ENCODE measurements around the gene OR10J1.
"Not testable (repeated sequence)": the region's sequence is repeated elsewhere in the genome, so short reads cannot be mapped to it uniquely, and the experiment has no call there.

OR10J1 gene, protein sequence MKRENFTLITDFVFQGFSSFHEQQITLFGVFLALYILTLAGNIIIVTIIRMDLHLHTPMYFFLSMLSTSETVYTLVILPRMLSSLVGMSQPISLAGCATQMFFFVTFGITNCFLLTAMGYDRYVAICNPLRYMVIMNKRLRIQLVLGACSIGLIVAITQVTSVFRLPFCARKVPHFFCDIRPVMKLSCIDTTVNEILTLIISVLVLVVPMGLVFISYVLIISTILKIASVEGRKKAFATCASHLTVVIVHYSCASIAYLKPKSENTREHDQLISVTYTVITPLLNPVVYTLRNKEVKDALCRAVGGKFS

DNA sequence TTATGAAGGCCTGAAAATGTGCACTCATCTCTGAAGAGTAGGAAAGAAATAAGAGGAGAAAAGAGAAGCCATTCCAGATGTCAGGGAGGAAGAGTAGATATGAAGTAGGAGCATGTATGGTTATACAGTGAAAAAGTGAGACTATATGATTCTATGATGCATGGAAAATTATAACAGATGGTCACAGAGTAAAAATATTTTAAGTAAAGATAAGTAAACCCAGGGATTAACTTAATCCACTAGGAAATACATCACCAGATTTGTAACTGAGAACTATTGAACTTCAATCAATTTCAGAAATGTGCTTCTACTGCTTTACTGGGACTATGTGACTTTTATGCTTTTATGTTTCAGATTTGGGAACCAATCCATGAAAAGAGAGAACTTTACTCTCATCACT, at the start of gene OR10J1:
TSS of gene OR10J1 (plus strand) at position 301 of the 400 bp plus-strand sequence. CDS start at position 371, 70 bp downstream.
- DNase-seq = no peak

DNA sequence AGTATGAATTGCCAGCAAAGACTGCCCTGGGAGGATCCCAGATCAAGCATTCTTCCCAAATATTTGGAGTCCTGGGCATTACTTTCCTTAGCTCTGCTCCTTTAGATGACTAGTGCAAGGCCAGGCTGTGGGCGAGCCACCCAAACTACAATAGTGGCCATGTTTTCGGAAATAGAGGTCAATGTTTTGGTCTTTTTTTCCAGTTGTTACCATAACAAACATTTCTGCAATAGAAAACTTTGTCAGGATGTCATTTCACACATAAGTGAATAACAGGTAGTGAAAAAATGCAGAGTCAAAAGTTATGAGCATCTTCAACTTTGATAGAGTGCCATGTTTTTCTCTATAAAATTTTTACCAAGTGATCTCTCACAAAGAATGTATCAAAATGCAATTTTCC, 32.7 kb upstream of the OR10J1 start:
- DNase-seq = no peak

DNA sequence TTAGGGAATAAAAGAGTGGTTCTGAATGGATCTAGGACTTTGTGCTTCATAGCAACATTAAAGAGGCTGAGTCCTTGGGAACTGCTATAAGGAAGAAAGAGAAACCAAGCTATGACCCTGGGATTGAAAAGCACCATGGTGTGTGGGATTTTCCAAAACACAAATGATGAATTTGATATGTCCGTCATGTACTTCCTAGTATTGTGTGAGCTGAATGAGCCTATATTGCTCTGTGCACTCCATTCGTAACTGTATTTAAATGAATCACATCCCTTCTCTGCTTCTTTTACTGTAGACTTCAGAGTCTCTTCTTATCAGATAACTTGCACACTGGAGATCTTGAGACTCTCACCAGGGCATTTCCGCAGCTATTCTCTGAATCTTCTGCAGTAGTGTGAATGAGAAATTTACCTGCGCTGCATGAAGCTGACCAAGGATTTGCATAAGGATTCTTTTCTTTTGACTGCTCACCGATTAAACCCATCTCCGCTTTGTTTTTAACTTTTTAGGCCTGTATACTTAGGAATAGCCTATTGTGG, 30.6 kb upstream of the OR10J1 start:
- DNase-seq = no peak

DNA sequence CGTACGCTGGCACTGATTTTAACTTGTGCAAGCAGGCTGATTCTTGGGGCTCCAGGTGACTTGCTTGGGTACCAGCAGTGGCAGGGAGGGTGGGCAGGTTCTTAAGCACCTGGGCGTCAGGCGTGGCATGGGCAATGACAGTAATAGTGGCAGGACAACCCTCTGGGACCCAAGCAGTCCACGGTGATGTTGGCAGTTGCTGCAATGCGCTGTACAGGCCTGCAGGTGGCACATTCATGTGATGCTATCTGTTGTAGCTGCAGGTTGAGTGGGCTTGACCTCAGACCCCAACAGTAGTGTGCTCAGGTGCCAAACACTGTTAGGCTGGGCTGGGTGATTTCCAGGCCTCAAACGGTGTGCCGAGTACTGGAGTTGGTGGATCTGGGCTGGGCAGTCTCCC, 17.7 kb upstream of the OR10J1 start:
- no peak for DNase-seq

DNA sequence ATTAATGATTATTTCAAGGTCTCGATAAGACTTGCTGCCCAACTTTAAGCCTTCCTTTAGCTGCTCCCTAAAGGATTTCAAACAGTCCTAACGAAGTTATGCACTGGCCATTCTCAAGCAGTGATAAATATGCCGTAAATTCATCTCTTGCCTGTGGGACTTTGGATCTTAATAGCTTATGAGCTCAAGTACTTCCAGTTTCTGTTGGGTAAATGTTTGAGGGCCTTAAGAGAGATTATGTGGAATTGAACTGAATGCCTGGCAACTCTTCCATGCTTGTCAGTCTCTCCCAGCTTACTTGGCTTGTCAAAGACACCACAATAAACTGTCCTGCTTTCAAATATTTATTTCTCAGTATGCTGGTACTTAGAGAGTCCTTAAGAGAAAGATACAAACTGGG, 11.0 kb upstream of the OR10J1 start:
- DNase-seq = no peak

DNA sequence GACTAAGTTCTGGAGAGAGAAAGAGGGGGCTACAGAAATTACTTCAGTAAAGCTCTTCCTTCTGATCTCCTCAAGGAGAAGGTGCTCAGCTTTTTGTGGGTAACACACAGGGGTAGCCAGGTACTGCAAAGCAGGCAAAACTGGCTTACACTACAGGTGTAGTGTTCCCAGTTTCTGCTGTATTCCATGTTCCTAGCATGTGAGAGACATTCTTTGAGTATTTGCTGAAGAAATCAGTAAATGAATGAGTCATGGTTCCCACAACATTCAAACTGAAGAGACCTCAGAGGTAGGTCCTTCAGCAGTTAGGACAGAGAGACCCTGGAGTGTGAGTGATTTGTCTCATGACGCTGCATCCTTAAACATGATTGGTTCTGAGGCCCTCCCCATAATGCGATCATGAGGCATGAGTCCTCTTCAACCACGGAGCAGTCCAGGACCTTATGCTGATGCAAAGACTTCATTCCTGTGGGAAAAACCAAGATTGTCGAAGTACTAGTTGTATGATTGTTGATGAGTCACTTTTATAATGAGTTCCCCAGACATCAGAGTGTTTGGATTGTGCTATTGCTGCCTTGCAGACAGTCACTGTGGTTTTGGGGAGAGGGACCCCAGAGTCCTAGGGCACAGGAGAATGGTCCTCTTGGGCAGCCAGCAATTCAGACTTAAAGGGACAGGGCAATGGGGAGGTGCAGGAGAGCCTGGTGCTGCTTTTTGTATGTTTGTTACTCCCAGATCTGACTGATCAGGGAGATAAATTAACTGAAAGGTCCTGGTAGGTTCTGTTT, 10.3 kb upstream of the OR10J1 start:
- DNase-seq = no peak

DNA sequence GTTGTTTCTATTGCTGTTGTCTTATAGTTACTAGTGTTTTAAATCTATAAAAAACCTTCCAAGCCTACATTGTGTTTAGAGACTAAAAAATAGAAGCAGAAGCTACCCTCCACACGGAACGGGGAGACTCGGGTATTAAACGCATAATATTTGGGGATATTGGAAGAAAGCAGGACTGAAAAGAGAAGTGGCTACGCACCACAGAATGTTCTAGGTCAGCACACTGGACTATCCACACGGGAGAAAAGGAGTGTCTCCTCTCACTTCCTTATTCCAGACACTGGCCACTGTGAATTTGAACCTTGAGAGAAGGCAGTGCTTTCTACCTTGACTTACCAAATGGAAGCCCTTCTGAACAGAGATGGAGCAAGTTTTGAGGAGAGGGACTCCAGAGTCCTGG, 8.5 kb upstream of the OR10J1 start:
- DNase-seq = peak in 1 of 14 donors; percentile 4

DNA sequence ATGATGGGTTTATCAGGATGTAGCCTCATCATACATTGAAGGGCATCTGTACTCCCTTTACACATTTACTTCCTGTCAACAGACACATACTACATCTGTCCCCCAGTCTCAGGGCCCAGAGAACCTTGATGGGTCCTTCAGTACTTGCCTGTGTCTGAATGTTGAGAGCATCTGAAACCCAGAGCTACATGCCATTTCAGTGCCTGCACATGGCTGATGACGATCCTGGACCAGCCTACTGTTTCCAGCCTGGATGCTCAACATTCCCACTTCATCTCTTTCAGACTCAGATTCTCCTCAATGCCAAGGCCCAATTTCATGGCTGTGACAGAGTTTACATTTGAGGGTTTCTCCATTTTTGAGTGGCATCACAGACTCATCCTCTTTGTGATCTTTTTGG, 7.6 kb upstream of the OR10J1 start, which contains the start of gene OR10J4:
TSS of gene OR10J4 (plus strand) at position 301 of the 400 bp plus-strand sequence.
- no peak for DNase-seq

DNA sequence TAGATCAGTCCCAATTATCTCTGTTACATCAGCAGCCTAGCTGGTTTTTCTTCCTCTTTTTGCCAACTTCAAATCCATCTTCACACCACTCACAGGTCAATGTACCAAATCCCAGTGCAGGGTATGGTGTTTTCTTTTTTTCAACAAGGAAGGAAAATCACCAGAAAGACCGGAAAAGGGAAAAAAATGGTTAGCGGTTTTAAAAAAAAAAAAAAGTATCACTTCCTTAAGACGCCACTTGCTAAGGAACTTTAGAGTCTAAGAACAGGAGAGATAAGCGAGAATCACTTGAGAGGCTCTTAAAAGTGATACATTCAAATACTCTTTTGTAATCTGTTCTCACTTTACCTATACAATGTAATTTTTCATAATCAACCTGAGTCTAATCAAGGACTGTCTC, 3.1 kb upstream of the OR10J1 start:
- DNase-seq = no peak

DNA sequence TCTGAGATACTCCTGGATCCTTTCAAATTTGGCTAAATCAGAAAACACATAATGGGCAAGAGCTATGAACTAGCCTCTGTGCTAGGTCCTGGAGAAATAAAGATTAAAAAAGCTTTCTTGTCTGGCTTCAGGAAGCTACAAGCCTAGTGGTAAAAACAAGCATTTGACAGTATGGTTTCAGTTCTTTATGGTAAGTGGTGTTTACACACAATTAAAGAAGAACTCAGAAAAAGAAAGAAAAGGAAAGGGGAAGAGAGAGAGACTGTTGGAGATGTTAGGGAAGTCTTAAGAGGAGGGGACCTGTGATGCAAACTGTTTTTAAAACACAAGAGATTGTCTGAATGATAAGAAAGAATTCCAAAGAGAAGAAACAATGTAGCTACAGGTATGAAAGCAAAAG, 1.8 kb downstream of the OR10J1 start:
- DNase-seq = no peak

DNA sequence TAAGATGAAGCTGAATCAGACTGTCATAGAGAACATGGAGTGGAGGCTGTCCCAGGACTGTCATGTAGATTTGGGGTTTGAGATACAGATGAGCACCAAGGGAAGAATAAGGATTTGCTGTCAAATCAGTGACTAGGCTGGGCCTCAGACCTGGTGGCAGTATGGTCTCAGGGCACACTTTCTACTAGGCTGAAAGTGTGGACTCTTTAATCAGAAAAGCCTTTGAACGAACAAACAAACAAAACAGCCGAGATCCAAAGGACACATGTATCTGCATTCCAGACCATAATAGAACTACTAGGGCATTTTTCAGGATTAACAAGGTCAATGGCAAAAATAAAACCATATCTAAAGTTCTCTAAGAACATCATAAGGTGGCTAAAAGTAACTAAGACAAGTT, 2.9 kb downstream of the OR10J1 start:
- DNase-seq = no peak

DNA sequence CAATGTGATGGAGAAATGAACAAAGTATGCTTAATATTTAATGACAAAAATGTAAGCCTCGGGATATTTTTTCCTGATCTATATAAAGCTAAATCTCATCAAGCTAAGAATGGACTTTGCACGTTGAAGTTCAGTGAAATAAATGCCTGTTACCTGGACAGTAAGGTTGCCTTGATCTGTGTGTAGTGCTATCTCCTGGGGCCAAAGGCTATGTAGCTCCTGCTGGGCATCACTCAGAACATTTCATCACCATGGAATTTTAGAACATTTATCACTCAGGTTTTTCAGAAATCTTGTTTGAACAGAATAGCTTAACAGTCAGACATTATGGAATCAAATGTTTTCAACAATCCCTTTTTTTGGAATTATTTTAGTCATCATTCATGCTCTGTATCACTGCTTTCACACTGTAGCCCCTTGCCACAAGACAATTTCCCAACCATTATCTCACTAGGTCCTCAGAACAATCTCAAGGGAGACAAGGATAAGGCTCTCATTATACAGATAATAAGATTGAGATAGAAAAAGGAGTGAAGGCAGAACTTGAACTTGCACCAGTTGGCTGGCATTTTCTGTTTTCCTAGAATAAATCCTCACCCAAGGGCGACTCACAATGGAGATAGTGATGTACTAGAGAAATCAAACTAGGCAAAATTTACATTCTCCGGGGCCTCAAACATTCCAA, 3.7 kb downstream of the OR10J1 start:
- no peak for DNase-seq

DNA sequence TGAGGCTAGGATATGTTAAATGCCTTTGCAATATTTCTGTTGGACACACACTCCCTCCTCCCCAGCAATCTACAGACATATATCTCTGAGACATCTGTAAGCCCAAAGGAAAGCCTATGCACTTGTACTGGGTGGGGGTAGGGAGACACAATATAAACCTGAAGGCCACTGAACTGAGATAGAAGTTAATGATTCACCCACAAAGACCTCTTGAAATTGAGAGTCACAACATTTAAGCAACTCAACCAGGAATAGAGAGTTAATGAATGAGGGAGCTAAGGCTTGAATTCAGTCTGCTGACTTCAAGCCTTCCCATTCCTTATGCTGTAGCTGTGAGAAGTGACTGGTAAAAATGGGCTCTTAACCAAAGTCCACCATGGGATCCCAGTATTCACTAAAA, 5.0 kb downstream of the OR10J1 start:
- DNase-seq = no peak

DNA sequence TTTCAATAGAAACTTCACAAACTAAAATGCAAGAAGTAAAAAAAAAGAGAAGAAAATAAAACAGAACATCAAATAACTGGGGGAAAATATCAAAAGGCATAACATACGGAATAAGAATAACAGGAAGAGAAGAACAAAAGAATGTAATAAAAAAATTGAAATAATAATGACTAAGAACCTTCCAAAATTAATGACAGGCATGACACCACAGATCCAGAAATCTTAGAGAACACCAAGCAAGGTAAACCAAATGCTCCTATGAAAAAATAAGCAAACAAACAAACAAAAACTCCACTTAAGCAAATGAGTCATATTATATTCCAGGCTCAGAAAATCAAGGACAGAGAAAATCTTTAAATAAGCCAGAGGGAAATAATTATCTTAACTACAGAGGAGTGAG, 8.7 kb downstream of the OR10J1 start:
- DNase-seq = no peak

DNA sequence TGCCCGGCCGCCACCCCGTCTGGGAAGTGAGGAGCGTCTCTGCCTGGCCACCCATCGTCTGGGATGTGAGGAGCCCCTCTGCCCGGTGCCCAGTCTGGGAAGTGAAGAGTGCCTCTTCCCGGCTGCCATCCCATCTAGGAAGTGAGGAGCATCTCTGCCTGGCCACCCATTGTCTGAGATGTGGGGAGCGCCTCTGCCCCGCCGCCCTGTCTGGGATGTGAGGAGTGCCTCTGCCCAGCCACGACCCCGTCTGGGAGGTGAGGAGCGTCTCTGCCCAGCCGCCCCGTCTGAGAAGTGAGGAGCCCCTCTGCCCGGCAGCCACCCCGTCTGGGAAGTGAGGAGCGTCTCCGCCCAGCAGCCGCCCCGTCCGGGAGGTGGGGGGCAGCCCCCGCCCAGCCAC, 10.1 kb downstream of the OR10J1 start:
- not testable (repeated sequence) for DNase-seq

DNA sequence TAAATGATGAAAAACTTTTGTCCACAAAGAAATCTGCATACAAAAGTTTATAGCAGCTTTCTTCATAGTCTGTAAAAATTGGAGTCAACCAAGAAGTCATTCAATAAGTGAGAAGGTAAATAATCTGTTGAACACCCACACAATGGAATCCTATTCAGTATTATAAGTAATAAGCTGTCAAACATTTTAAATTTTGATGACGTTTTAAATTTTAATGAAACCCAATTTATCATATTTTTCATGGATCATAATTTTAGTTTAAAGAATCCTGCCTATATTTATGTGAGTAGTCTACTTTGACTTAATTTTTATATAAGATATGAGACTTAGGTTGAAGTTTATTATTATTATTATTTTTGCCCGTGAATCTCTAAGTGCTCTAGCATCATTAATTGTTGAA, 20.0 kb downstream of the OR10J1 start:
- no peak for DNase-seq

DNA sequence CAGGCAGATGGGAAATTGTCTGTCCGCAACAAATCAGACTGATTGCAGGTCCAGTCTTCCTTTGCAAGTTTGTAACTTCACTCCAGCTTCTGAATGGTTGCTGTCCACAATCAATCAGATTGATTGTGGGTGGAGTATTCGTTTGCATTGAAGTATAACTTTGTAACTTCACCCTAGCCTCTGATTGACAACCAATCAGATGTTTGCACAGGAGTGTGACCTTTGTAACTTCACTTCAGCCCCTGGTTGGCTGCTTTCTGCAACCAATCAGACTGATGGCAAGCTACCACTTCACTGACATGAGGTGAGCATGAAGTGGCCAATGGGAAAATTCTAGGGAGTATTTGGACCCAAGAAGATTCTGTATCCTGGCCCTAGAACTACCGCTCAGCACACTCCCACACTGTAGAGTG, 25.7 kb downstream of the OR10J1 start:
- no peak for DNase-seq

DNA sequence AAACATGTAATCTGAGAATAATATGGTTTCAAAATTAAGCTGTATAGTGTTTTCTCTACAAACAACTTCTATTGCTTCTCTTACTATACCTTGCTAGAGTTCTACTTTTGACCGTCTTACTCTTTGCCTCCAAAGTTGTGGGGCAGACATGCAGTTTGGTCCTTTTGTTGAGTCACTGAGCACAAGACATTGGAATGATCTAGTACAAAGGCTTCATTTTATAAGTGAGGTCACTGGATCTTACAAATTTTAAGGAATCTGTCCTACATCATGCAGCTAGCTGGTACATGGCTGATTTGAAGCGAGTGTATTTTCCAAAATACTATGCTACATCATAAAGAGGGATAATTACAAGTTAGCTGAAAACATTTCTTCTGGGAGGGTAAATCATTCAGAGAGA, 28.8 kb downstream of the OR10J1 start:
- no peak for DNase-seq

DNA sequence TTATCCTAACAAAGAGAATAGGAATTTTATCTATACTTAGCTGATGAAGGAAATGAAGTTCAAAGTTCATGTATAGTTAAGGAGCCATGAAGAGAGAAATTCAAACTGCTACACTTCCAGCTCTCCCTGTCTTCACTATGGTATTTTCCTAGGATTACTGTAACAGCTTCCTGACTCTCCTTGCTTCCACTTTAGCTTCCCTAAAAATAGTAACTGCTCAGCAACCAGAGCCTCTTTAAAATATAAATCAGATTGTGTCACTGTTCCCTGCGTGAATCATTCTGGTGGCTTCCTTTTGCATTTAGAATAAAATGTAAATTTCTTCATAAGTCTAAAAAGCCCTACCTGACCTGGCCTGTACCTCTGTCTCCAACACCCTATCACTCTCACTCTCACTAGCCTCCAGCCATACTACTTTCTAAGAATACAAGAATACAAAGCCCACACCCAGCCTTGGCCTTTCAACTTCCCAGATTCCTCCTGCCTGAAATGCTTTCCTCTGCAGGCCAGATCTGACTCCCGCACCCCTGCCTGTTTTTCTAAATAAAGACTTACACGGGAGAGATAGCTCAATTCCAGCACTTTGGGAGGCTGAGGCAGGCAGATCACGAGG, 30.5 kb downstream of the OR10J1 start:
- DNase-seq = no peak

DNA sequence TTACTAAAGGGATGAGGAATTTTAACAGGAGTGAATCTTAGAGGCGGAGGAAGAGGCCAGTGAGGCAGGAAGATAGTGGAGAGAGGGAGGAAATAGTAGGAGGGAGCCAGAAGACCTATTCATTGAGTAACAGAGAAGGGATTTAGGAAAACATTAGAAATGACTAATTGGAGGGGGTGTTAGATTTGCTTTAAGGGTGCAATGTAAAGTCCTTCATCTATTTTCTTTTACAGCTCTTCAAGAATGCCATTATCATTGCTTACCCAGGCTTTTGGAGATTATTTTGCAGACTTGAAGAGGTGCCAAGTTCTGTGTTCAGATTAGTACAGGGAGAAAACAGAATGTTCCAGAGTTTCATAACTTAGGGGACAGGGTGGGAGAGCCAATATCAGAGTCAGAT, 33.8 kb downstream of the OR10J1 start:
- DNase-seq = no peak

DNA sequence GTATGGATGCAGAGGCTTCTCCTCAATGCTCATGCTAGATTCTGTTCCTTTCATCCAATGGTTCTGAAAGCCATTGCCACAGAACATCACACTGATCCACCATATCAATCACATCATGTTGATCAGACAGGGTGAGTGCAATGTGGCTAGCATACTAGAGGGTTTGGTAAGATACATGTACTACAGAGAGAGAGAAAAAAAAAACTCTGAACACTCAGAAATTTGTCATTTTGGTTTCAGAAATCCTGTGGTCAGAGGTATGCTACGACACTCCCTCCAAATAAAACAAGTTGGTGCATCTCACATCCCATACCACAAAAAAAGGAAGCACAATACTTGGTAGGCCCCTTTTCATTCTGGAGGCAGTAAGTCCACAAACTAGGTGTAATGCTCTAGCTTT, 35.4 kb downstream of the OR10J1 start:
- no peak for DNase-seq

DNA sequence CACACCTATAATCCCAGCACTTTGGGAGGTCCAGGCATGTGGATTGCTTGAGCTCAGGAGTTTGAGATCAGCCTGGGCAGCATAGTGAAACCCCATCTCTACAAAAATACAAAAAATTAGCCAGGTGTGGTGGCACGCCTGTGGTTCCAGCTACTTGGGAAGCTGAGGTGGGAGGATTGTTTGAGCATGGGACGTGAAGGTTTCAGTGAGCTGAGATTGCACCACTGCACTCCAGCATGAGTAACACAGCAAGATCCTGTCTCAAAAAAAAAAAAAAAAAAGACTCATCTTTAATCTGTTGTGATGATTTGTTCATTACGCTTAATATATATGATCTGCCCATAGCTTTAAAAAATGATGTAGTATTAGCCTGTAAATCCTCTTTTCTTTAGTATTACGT, 44.0 kb downstream of the OR10J1 start:
- DNase-seq = no peak
